Central memory CD4-positive, alpha-beta T cell (primary cell): ENCODE measurements around the gene PLXNA1.

Experiments used
- DNase-seq: peaks from one replicate; pipeline ENCODE4 v3.0.0; 2022

Gene PLXNA1

DNA sequence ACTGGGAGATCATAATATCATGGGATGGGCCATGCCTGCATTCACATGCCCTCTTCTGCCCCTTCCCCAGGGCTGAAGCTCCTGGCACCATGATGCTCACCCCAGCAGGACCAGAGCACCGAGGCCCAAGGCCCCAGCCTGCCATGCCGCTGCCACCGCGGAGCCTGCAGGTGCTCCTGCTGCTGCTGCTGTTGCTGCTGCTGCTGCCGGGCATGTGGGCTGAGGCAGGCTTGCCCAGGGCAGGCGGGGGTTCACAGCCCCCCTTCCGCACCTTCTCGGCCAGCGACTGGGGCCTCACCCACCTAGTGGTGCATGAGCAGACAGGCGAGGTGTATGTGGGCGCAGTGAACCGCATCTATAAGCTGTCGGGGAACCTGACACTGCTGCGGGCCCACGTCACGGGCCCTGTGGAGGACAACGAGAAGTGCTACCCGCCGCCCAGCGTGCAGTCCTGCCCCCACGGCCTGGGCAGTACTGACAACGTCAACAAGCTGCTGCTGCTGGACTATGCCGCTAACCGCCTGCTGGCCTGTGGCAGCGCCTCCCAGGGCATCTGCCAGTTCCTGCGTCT, 5.6 kb downstream of the PLXNA1 start:
- no peak for DNase-seq

GRCh38 chr3:126989316-126990023, 6.6 kb downstream of the PLXNA1 start:
- DNase-seq, result no peak

GRCh38 chr3:126990024-126990700, 7.2 kb downstream of the PLXNA1 start:
- DNase-seq, result no peak

GRCh38 chr3:126990890-126991289, 8.0 kb downstream of the PLXNA1 start:
- no peak for DNase-seq

DNA sequence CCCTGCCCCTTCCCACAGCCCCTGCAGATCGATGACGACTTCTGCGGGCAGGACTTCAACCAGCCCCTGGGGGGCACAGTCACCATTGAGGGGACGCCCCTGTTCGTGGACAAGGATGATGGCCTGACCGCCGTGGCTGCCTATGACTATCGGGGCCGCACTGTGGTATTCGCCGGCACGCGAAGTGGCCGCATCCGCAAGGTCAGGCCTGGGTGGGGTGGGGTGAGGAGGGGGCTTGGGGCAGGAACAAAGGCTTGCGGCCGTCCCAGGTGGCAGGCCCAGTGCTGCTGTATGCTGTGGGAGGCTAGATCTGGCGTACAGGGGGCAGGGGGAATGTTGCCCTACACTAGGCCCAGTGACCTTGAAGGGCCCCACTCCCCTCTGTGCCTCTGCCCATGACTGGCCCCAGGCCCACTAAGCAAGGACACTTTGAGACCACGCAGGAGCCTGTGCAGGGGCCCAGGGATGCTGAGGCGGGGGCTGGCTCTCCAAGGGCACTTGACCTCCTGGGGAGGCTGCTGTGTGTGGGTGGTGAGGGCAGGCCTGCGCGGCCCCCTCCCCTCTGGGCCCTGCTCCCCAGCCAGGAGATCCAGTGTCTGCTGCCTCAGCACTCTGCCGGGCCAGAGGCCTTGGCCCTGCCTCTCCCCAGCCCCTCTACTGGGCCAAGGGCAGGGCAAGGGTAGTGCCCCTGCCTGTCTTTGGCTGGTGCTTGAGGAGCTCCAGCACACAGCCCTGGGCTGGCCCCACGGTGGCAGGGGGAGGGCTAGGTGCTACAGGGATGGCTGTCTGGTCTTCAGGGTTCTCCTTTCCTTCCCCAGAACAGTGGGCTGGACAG, 8.7 kb downstream of the PLXNA1 start:
- no peak for DNase-seq

DNA sequence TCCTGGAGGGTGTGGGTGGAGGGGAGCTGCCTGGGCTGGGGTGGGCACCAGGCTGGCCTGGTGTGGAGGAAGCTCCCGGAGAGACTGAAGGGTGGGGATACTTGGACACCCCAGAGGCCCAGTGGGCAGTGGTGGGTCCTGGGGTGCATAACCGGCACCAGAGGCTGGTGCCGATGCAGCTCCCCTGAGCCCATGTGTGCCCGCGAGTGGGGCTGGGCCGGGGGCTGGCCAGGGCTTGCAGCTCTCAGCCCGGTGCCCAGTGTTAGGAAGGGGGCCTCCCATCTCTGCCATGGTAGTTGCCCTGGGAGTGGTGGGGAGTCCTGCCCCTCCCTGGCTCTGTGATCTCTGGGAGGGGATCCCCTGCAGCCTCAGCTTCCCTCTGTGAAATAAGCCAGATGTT, 9.3 kb downstream of the PLXNA1 start:
- no peak for DNase-seq

GRCh38 chr3:126992776-126993175, 9.9 kb downstream of the PLXNA1 start:
- DNase-seq, result no peak

DNA sequence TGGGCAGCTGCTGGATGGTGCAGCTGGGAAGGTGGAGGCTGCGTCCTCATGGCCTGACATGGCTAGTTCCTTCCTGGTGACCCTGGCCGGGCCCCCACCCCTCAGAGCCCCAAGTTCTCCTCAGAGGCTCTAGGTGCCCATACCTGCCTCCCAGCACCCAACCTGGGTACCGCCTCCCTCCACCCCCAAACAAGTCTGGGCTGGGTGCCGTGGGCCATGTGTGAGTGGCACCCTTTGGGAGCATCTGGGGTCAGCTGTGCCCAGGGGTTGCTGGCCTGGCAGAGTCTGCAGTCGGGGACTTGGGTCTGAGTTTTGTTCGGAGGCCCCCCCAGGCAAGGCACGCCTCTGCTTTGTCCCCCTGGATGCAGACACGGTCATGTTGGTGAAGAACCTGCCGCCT, 10.5 kb downstream of the PLXNA1 start:
- no peak for DNase-seq

- DNase-seq, result no peak
These were observed 11.8 kb downstream of the PLXNA1 start for GRCh38 chr3:126994661-126995245.

DNA sequence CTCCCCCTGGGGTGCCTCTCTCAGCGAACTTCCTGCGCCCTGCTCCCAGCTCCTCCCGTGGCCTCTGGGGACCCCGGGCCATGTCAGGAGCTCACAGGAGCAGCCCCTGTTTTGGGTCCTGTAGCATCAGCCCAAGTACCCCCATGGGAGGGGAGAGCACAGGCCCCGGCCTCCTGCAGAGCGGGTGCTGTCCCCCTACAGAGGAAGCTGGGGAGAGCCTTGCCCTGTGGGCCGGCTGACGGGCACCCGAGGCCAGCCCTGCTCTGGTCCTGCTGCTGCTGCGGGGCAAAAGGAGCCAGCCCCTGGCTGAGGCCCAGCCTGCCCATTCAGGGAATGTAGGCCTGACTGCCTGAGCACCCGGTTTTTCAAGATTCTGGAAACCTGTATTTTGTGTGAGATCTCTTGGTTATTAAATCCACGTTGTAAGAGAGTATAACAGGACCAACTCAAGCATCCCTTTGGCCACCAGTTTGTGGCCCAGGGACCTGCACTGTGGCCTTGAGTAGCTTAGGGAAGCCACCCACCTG, 12.4 kb downstream of the PLXNA1 start:
- no peak for DNase-seq

DNA sequence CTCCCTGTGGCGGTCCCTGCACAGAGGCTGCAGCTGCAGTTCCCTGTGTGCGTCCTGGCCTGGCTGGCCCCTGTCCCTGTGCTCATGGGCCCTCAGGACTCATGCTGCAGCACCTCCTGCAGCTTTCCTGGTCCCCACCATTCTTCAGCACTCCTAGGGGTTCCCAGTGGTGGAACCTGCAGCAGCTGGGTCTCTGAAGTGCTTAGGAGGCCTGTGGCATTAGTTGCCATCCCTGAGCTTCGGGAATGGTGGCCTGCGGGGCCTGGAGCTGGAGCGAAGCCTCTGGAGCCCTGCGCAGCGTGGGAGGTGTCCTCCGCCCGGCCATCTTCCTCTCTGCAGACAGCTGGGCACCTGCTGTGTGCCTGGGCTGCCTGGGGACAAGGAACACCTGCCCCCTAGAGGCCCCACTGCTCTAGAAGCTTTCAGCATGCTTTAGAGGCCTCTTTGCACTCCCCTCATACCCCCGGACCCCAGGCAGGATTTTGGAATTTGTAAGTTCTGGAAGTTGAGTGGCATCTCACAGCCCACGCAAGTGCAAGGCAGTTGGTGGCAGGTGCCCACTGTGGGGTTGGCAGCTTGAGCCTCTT, 13.1 kb downstream of the PLXNA1 start:
- no peak for DNase-seq

DNA sequence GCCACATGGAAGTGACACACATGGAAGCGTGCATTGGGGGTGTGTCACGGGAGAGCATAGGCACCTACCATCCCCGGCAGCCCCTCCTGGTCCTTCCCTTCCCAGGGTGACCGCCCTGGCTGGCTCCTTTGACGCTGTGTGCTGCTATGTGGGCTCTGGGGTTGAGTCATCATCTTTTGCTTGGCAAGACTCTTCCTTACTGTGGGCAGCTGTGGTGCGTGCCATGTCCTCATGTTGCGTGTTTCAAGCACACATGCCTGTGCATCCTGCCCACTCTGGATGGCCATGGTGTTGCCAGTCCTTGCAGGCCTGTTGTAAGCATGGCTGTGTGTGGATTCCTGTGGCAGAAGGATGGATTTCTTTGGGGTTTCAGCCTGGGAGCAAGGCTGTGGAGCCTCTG, 14.0 kb downstream of the PLXNA1 start:
- DNase-seq, result no peak

- DNase-seq, result no peak
These were observed 14.6 kb downstream of the PLXNA1 start for GRCh38 chr3:126997455-126998038.

DNA sequence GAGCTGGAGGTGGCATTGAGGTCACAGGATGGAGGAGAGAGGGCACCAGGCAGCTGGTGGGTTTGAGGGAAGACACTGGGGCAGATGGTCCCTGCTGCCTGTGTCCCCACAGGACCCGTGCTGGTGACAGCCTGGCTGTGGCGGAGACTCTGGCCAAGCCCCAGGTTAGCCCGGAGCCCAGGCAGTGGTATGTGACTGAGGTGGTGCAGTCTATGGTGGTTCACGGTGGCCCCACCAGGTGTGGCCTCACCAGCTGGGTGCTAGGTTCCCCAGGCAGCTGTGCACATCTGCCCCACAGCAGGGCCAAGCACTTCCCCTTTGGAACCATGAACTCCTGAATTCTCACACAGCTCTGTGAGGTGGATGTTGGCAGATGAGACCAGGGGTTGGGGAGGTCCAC, 15.4 kb downstream of the PLXNA1 start:
- no peak for DNase-seq

GRCh38 chr3:126998728-126999127, 15.8 kb downstream of the PLXNA1 start:
- DNase-seq, result no peak

DNA sequence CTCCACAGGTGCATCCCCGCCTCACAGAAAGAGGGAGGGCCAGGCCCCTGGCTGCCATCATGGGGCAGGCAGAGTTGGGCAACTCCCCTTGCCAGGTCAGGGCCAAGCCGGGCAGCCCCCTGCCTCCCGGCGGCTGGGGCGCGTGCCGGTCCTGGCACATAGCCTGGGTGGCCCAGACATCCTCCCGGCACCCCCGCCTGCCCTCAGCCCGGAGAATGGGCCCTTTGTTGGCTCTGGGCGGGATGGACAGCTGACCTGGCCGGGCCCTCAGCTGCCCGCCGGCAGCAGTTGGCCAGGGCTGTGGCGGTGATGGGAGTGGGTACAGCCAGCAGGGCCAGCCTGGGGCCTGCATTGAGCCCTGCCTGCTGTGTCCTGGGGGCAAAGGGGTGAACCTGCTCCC, 16.5 kb downstream of the PLXNA1 start:
- DNase-seq, result no peak

GRCh38 chr3:127000119-127000518, 17.2 kb downstream of the PLXNA1 start:
- DNase-seq, result no peak

GRCh38 chr3:127000761-127001160, 17.8 kb downstream of the PLXNA1 start:
- DNase-seq, result no peak

GRCh38 chr3:127001486-127002194, 18.7 kb downstream of the PLXNA1 start:
- no peak for DNase-seq

DNA sequence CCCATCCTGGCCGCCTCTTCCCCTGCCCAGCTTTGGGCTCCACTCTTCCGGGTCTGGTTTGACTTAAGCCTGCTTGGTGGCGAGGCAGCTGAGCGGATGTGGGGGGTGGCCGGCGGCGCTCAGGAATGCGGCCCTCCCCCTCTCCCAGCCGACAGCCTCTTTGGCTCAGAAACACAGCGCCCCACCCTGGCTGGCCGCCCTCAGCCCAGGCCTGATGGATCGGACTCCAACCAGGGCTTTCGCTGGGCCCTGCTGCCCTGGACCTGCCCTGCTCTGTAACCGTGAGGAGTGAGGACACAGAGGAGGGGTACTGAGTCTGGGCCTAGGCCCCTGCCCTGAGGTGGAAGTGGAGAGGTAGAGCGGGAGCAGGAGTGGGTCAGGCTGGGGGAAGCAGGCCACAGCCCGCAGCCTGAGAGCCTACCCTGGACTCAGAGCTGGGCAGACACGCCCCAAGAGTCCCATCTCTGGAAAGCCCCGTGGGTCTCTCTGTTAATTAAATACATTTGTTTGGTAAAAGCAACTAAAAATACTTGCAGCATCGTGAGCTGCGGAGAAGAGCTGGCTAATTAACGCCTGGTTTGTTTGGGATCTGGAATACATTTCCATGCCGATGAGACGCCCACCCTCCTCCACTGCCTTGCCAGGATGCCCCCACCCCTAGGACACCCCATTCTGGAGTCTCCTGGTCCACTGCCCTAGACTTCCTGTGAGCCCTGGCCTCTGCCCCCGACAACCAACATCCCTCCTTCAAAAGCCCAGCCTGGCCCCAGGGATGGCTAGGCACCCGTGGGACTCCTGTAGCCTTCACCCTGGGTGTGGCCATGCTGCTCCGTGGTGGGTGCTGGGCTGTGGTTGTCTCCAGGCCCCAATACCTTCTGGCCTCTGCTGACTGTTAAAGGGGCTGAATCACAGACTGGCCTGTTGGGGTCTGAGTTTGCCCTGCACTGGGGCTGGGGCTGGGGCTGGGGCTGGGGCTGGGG, 19.6 kb downstream of the PLXNA1 start:
- DNase-seq, result no peak
